Upper lobe of left lung (tissue), 6 donors: ENCODE data around the gene MT1M. TPM values are rescaled to one million over a fixed set of nuclear protein-coding genes. Genes with fewer than 3 reads are reported as not detected.

Source experiments
- ATAC-seq, 2 donors: fragments of 200-7000 bp; cut with Tn5 transposase; one replicate each; pipeline ENCODE4 v1.9.1; 2022; ENCODE audit warnings: mild to moderate bottlenecking in 2 of 2, moderate library complexity in 2 of 2; ENCODE audit not compliant: low FRiP score in 2 of 2
- DNase-seq, 2 donors: peaks; one replicate each; pipeline ENCODE4 v3.0.0-alpha.2; 2019 to 2020
- H3K27ac ChIP-seq, 4 donors: fragments of 200-600 bp; sonication (generic); one replicate each; pipeline ENCODE4 v1.5.1; 2016 to 2019
- H3K27me3 ChIP-seq, 4 donors: fragments of 200-600 bp; sonication (generic); one replicate each; pipeline ENCODE4 v1.5.1; 2017 to 2019
- H3K36me3 ChIP-seq, 4 donors: fragments of 200-600 bp; sonication (generic); one replicate each; pipeline ENCODE4 v1.5.1; 2016 to 2019
- H3K4me1 ChIP-seq, 4 donors: fragments of 200-600 bp; sonication (generic); one replicate each; pipeline ENCODE4 v1.5.1; 2018 to 2019
- H3K4me3 ChIP-seq, 4 donors: fragments of 200-600 bp; sonication (generic); one replicate each; pipeline ENCODE4 v1.5.1; 2017 to 2019; ENCODE audit warnings: mild to moderate bottlenecking in 2 of 4, moderate library complexity in 1 of 4
- H3K9me3 ChIP-seq, 4 donors: fragments of 200-600 bp; sonication (generic); one replicate each; pipeline ENCODE4 v1.5.1; 2018 to 2019
- CTCF ChIP-seq, 6 experiments: fragments of 450-650 bp in 4 of 6; fragments of 200-600 bp in 2 of 6; sonication (generic) in 2 of 6; IDR thresholded peaks; one replicate each; pipeline ENCODE4 v1.5.1; 2016 to 2019; ENCODE audit warnings: antibody characterized with exemption in 6 of 6
- EP300 ChIP-seq, 4 donors: sonication (generic); formaldehyde crosslinking; IDR thresholded peaks; one replicate each; pipeline ENCODE4 v1.5.1; 2017; ENCODE audit warnings: antibody characterized with exemption in 4 of 4, control low read depth in 2 of 4
- POLR2A ChIP-seq, 4 donors: fragments of 450-650 bp; IDR thresholded peaks; one replicate each; pipeline ENCODE4 v1.5.1; 2016 to 2017; ENCODE audit warnings: antibody characterized with exemption in 4 of 4, mild to moderate bottlenecking in 2 of 4
- POLR2AphosphoS5 ChIP-seq, 2 donors: sonication (generic); formaldehyde crosslinking; IDR thresholded peaks; one replicate each; pipeline ENCODE4 v1.5.1; 2017; ENCODE audit warnings: antibody characterized with exemption in 2 of 2
- WGBS, 2 donors: methylation state at CpG; one replicate each; pipeline ENCODE4 v1.1.5; 2017 to 2018; 5-methylcytosine and 5-hydroxymethylcytosine counted together
- total RNA-seq, 6 donors: library from RNA; depleted of rRNA in 4 of 6; stranded (reverse); fragments of >200 nt in 4 of 6; gene quantifications; one replicate each; pipeline versions ENCODE4 v1.1.0 to v1.2.1, GENCODE V29; 2016 to 2021
- donor health status: DM: no; HTN: no; CAD: no; lungs with moderate emphysema.
- donor health status: DM: no; HTN: yes; CAD: no; lungs with severe emphysema.

MT1M gene
- total RNA-seq, 6 donors from 2014 or later = 8.4 to 194 (median 37.0) TPM

- peaks cover 23 to 34% (median 31%) of the 10 kb centered on the region in 4 donors for H3K4me1 ChIP-seq
- no peaks in the 10 kb centered on the region for H3K36me3 ChIP-seq
- 90 to 100% methylated on average over 2 of the region's 2 CpGs for WGBS, 2 donors
- no peak for DNase-seq
- no peak for TF ChIP-seq EP300 (IDR thresholded peaks at IDR 0.05)
- no peak for ATAC-seq
- H3K9me3 ChIP-seq = no peaks in the 10 kb centered on the region
- H3K4me3 ChIP-seq = no peak overlapping the region
- no peak overlapping the region for H3K27ac ChIP-seq
- H3K27me3 ChIP-seq = peaks cover 0 to 10% (median 1%) of the 10 kb centered on the region in 4 donors
These were observed 8.7 kb downstream of the MT1M start for GRCh38 chr16:56641166-56641565.

GRCh38 chr16:56643080-56643778 is 10.8 kb downstream of the MT1M start:
- peak in 1 of 4 donors; percentile 11 for TF ChIP-seq POLR2A (IDR thresholded peaks at IDR 0.05)
- TF ChIP-seq EP300 (IDR thresholded peaks at IDR 0.05) = peak; percentile 13 to 94 (median 82)
- peak; percentile 38 to 73 (median 51) for TF ChIP-seq CTCF (IDR thresholded peaks at IDR 0.05)
- peak; percentile 55 to 68 for TF ChIP-seq POLR2AphosphoS5 (IDR thresholded peaks at IDR 0.05)
- Histone ChIP-seq H3K36me3 (no peaks in the 10 kb centered on the region), H3K4me1 (peaks cover 22 to 30% (median 26%) of the 10 kb centered on the region in 4 donors), H3K4me3 (peak overlapping the region in 3 of 4 donors; percentile 37 to 48 (median 47)), H3K27ac (peak overlapping the region in 3 of 4 donors; percentile 53 to 64 (median 54)), H3K9me3 (no peaks in the 10 kb centered on the region), H3K27me3 (peaks cover 0 to 4% (median 1%) of the 10 kb centered on the region in 4 donors)
- ATAC-seq (peak; percentile 90 to 95), DNase-seq (peak; percentile 91 to 93)
- 8 to 15% methylated on average over 28 to 37 of the region's 42 CpGs for WGBS, 2 donors

- TF ChIP-seq CTCF (IDR thresholded peaks at IDR 0.05) = peak in 1 of 6 experiments; percentile 3
- no peak for TF ChIP-seq POLR2AphosphoS5 (IDR thresholded peaks at IDR 0.05)
- Histone ChIP-seq H3K4me3 (peak overlapping the region in 3 of 4 donors; percentile 37 to 48 (median 47)), H3K27ac (peak overlapping the region in 1 of 4 donors; percentile 53), H3K4me1 (peaks cover 17 to 25% (median 20%) of the 10 kb centered on the region in 4 donors), H3K27me3 (peaks cover 0 to 2% (median 0%) of the 10 kb centered on the region in 4 donors), H3K9me3 (no peaks in the 10 kb centered on the region), H3K36me3 (no peaks in the 10 kb centered on the region)
- WGBS, 2 donors = 53 to 57% methylated on average over 5 of the region's 5 CpGs
- ATAC-seq (no peak), DNase-seq (no peak)
These were observed 11.4 kb downstream of the MT1M start for GRCh38 chr16:56643833-56644232.

- Histone ChIP-seq H3K9me3 (no peaks in the 10 kb centered on the region), H3K4me3 (no peak overlapping the region), H3K4me1 (peaks cover 13 to 17% (median 16%) of the 10 kb centered on the region in 4 donors), H3K36me3 (no peaks in the 10 kb centered on the region), H3K27ac (no peak overlapping the region), H3K27me3 (no peaks in the 10 kb centered on the region)
- no peak for ATAC-seq
- TF ChIP-seq EP300 (IDR thresholded peaks at IDR 0.05) = no peak
- no peak for TF ChIP-seq CTCF (IDR thresholded peaks at IDR 0.05)
- TF ChIP-seq POLR2AphosphoS5 (IDR thresholded peaks at IDR 0.05) = no peak
- TF ChIP-seq POLR2A (IDR thresholded peaks at IDR 0.05) = no peak
- no peak for DNase-seq
- 86 to 88% methylated on average over 1 of the region's 1 CpG for WGBS, 2 donors
These were observed 12.9 kb downstream of the MT1M start for GRCh38 chr16:56645311-56645710.

GRCh38 chr16:56645838-56646237 is 13.4 kb downstream of the MT1M start:
- Histone ChIP-seq H3K36me3 (no peaks in the 10 kb centered on the region), H3K4me1 (peaks cover 13 to 17% (median 16%) of the 10 kb centered on the region in 4 donors), H3K27me3 (no peaks in the 10 kb centered on the region), H3K27ac (no peak overlapping the region), H3K4me3 (no peak overlapping the region), H3K9me3 (no peaks in the 10 kb centered on the region)
- TF ChIP-seq POLR2AphosphoS5 (IDR thresholded peaks at IDR 0.05) (no peak), POLR2A (IDR thresholded peaks at IDR 0.05) (no peak), CTCF (IDR thresholded peaks at IDR 0.05) (no peak), EP300 (IDR thresholded peaks at IDR 0.05) (no peak)
- 0 to 43% methylated on average over 1 of the region's 1 CpG for WGBS, 2 donors
- no peak for DNase-seq
- no peak for ATAC-seq
